HepG2 (cell line): ENCODE results near the gene FBXO44. TPM values are rescaled to one million over a fixed set of nuclear protein-coding genes. Genes with fewer than 3 reads are reported as not detected.

ENCODE experiments used
- ATAC-seq: fragments of 200-7000 bp; cut with Tn5 transposase; 3 replicates; pipeline ENCODE4 v1.9.1; 2020; ENCODE audit warnings: mild to moderate bottlenecking, moderate library complexity
- BruUV-seq: library from RNA; stranded (reverse); fragments of 400-500 nt; replicated peaks from 2 replicates; lab custom pipeline; 2021; lab: Mats Ljungman, UMichigan
- CTCF ChIA-PET: fragments of 300-600 bp; formaldehyde crosslinking; extraction: SDS; loops from one replicate; lab custom pipeline; 2021; ENCODE audit warnings: low total read pairs, inconsistent platforms, low intra/inter-chr PET ratio; lab: Yijun Ruan, JAX
- POLR2A ChIA-PET: fragments of 350-600 bp; sonication (Branson Sonifier 250); formaldehyde crosslinking; loops from one replicate; lab custom pipeline; 2020; ENCODE audit warnings: antibody characterized with exemption, inconsistent platforms; lab: Yijun Ruan, JAX
- DNase-seq: peaks from one replicate; pipeline ENCODE4 v3.0.0-alpha.2; 2015; ENCODE audit warnings: low spot score
- FAIRE-seq: peaks from 3 replicates; lab custom pipeline; 2011; peaks lifted over from hg19 to GRCh38; lab: Jason Lieb, UNC
- H2AFZ ChIP-seq: one replicate; pipeline ENCODE4 v1.6.1; 2011; ENCODE audit warnings: low read length, inconsistent platforms
- H3K27ac ChIP-seq: fragments of 300-600 bp; 3 replicates; pipeline ENCODE4 v1.8.0; 2011; ENCODE audit warnings: mixed run types, mild to moderate bottlenecking, mixed read lengths, low read length, inconsistent platforms; ENCODE audit not compliant: insufficient read depth; ENCODE audit errors: extremely low read length
- H3K27me3 ChIP-seq, 2 experiments: fragments of 200-600 bp in 1 of 2; 2 replicates in 1 of 2; 3 replicates in 1 of 2; pipeline versions ENCODE4 v1.6.0 to v1.8.0; 2011; ENCODE audit warnings: low read length in 2 of 2, mild to moderate bottlenecking in 2 of 2, moderate library complexity in 2 of 2, inconsistent platforms in 1 of 2; ENCODE audit not compliant: insufficient read depth in 2 of 2, control insufficient read depth in 1 of 2
- H3K36me3 ChIP-seq, 2 experiments: fragments of 200-600 bp in 1 of 2; replicated peaks in 1 of 2; 2 replicates in 1 of 2; 3 replicates in 1 of 2; pipeline versions ENCODE4 v1.5.1 to v1.8.0; 2011; ENCODE audit warnings: low read length in 2 of 2, inconsistent platforms in 1 of 2; ENCODE audit not compliant: insufficient read depth in 2 of 2, control insufficient read depth in 1 of 2
- H3K4me1 ChIP-seq: 2 replicates; pipeline ENCODE4 v1.5.1; 2012; ENCODE audit warnings: low read length, inconsistent platforms; ENCODE audit not compliant: insufficient read depth
- H3K4me2 ChIP-seq: 2 replicates; pipeline ENCODE4 v1.6.0; 2011; ENCODE audit warnings: low read depth, low read length, inconsistent platforms
- H3K4me3 ChIP-seq, 3 experiments: fragments of 200-600 bp in 1 of 3; sonication (generic), shearing (Covaris generic) in 1 of 3; replicated peaks in 1 of 3; 2 replicates each; pipeline ENCODE4 v1.5.1; 2011 to 2016; ENCODE audit warnings: low read length in 3 of 3, inconsistent platforms in 2 of 3, low read depth in 2 of 3, mild to moderate bottlenecking in 2 of 3, control low read depth in 1 of 3, mixed read lengths in 1 of 3; ENCODE audit not compliant: insufficient read depth in 1 of 3
- H3K79me2 ChIP-seq: one replicate; pipeline ENCODE4 v1.6.1; 2011; ENCODE audit warnings: low read length, inconsistent platforms; ENCODE audit not compliant: insufficient read depth
- H3K9ac ChIP-seq: 2 replicates; pipeline ENCODE4 v1.6.0; 2011; ENCODE audit warnings: mild to moderate bottlenecking, low read depth, low read length, inconsistent platforms; ENCODE audit not compliant: insufficient read depth
- H3K9me3 ChIP-seq: 2 replicates; pipeline ENCODE4 v1.5.1; 2012; ENCODE audit warnings: mild to moderate bottlenecking, low read length
- H4K20me1 ChIP-seq: 2 replicates; pipeline ENCODE4 v1.6.0; 2011; ENCODE audit warnings: inconsistent platforms, mild to moderate bottlenecking, low read length, moderate library complexity; ENCODE audit not compliant: insufficient read depth
- ATF5 ChIP-seq: sonication (generic); formaldehyde crosslinking; IDR thresholded peaks from 2 replicates; pipeline ENCODE4 v1.4.0; 2020; ENCODE audit warnings: mild to moderate bottlenecking, low read depth, missing genetic modification reagents
- CREB1 ChIP-seq, 2 experiments: fragments of 450-650 bp in 1 of 2; IDR thresholded peaks; 2 replicates each; pipeline ENCODE4 v1.6.1; 2016 to 2017; ENCODE audit warnings: control low read depth in 1 of 2, mild to moderate bottlenecking in 1 of 2, missing compliant biosample characterization in 1 of 2, missing genetic modification characterization in 1 of 2
- CSRNP1 ChIP-seq: sonication (generic); formaldehyde crosslinking; IDR thresholded peaks from 2 replicates; pipeline ENCODE4 v1.8.1; 2023; ENCODE audit warnings: mild to moderate bottlenecking, missing genetic modification reagents
- DDIT3 ChIP-seq: sonication (generic); formaldehyde crosslinking; IDR thresholded peaks from 2 replicates; pipeline ENCODE4 v1.4.0; 2020; ENCODE audit warnings: mild to moderate bottlenecking, missing genetic modification reagents
- HOXA5 ChIP-seq: sonication (generic); formaldehyde crosslinking; IDR thresholded peaks from 2 replicates; pipeline ENCODE4 v1.4.0; 2020; ENCODE audit warnings: missing genetic modification reagents
- MBNL3 ChIP-seq: fragments of 250-450 bp; sonication (Bioruptor Pico); conservative IDR thresholded peaks from 2 replicates; pipeline ENCODE4 v1.8.0; 2022; ENCODE audit warnings: mild to moderate bottlenecking, inconsistent platforms
- NR2F6 ChIP-seq, 2 experiments: IDR thresholded peaks; 2 replicates each; pipeline ENCODE4 v1.6.1; 2016; ENCODE audit warnings: antibody characterized with exemption in 1 of 2, mild to moderate bottlenecking in 1 of 2
- PAXIP1 ChIP-seq: sonication (generic); formaldehyde crosslinking; conservative IDR thresholded peaks from 2 replicates; pipeline ENCODE4 v1.4.0; 2020; ENCODE audit warnings: mild to moderate bottlenecking, missing genetic modification reagents, moderate library complexity
- RBAK ChIP-seq: sonication (generic); formaldehyde crosslinking; IDR thresholded peaks from 2 replicates; pipeline ENCODE4 v1.5.1; 2020; ENCODE audit warnings: mild to moderate bottlenecking, missing genetic modification reagents
- ZFX ChIP-seq: sonication (generic); formaldehyde crosslinking; IDR thresholded peaks from 2 replicates; pipeline ENCODE4 v1.4.0; 2020; ENCODE audit warnings: mild to moderate bottlenecking, low read depth, missing genetic modification reagents, moderate library complexity
- ZNF430 ChIP-seq: sonication (generic); formaldehyde crosslinking; IDR thresholded peaks from 2 replicates; pipeline ENCODE4 v1.9.0; 2021; ENCODE audit warnings: mild to moderate bottlenecking, missing genetic modification reagents
- ZNF543 ChIP-seq: sonication (generic); formaldehyde crosslinking; IDR thresholded peaks from 2 replicates; pipeline ENCODE4 v1.4.0; 2020; ENCODE audit warnings: mild to moderate bottlenecking, missing genetic modification reagents
- ZNF558 ChIP-seq: sonication (generic); formaldehyde crosslinking; IDR thresholded peaks from 2 replicates; pipeline ENCODE4 v1.9.0; 2022; ENCODE audit warnings: mild to moderate bottlenecking, missing genetic modification reagents, borderline replicate concordance
- ZNF564 ChIP-seq: sonication (generic); formaldehyde crosslinking; IDR thresholded peaks from 2 replicates; pipeline ENCODE4 v1.8.1; 2023; ENCODE audit warnings: mild to moderate bottlenecking, missing genetic modification reagents
- ZSCAN30 ChIP-seq: sonication (generic); formaldehyde crosslinking; IDR thresholded peaks from 2 replicates; pipeline ENCODE4 v1.5.0; 2020; ENCODE audit warnings: mild to moderate bottlenecking, missing genetic modification reagents
- WGBS: methylation state at CpG from one replicate; pipeline ENCODE4 v1.1.6; 2017; ENCODE audit warnings: low lambda C conversion rate; 5-methylcytosine and 5-hydroxymethylcytosine counted together
- in situ Hi-C: cut with HindIII; loops from 2 replicates; pipeline ENCODE4 v1.10.0; 2017; ENCODE audit warnings: low pct_unique_long_range_greater_than_20kb; ENCODE audit not compliant: extremely low pct_ligation_motif_present
- intact Hi-C: fragments of 100-400 bp; cut with micrococcal nuclease; formaldehyde crosslinking; loops from one replicate; pipeline ENCODE4 v1.10.0; 2022; ENCODE audit not compliant: unreplicated experiment
- polyA plus RNA-seq, 8 experiments: library from polyadenylated mRNA; depleted of rRNA in 3 of 8; stranded (reverse) in 7 of 8; unstranded in 1 of 8; fragments of >200 nt; fragmentation: Illumina TruSeq in 4 of 8; extraction: Trizol in 4 of 8; gene quantifications; 2 replicates each; pipeline versions ENCODE4 v1.2.1 to v1.2.3, GENCODE V29; 2011 to 2016; ENCODE audit warnings: low read depth in 4 of 8, missing spikeins in 1 of 8, mixed read lengths in 1 of 8; ENCODE audit not compliant: insufficient read depth in 1 of 8
- total RNA-seq, 5 experiments: library from RNA; depleted of rRNA; stranded (reverse); fragments of >200 nt; fragmentation: Illumina TruSeq; extraction: Trizol; gene quantifications; 2 replicates each; pipeline ENCODE4 v1.2.3, GENCODE V29; 2016; ENCODE audit warnings: low read depth in 1 of 5

FBXO44 gene
- total and polyA plus RNA-seq, 2 of the 13 experiments (the other 11 are each of a cell fraction or from before 2014, with no cell fraction given), result 22.4 to 27.9 TPM

- H2AFZ ChIP-seq, result no peak overlapping the region
Observed at GRCh38 chr1:11651017-11651416, 3.7 kb upstream of the FBXO44 start.

More at GRCh38 chr1:11651017-11651416, 3.7 kb upstream of the FBXO44 start:
- DNase-seq (no peak), ATAC-seq (no peak)
- peaks cover 0 to 2% of the 10 kb centered on the region in 2 experiments; a peak in 1 of 5 replicates for H3K36me3 ChIP-seq
- H3K79me2 ChIP-seq, result peaks cover 20% of the 10 kb centered on the region
- POLR2A ChIA-PET, result no interaction called here
- no peak overlapping the region for H3K4me3 ChIP-seq
- no peaks in the 10 kb centered on the region for H3K9me3 ChIP-seq
- H3K27me3 ChIP-seq, result no peaks in the 10 kb centered on the region
- H3K9ac ChIP-seq, result no peak overlapping the region
- in situ Hi-C loops, result no loop called here
- intact Hi-C loops, result loop anchor here (5.0 kb wide), 2 partner anchors 66 to 151 kb away; no protein-coding TSS in a partner anchor
- peaks cover 11% of the 10 kb centered on the region for H4K20me1 ChIP-seq
- H3K4me2 ChIP-seq, result no peak overlapping the region
- H3K4me1 ChIP-seq, result peaks cover 72% of the 10 kb centered on the region
- no peak for TF ChIP-seq ZNF430 (CRISPR knock-in tag)
- TF ChIP-seq CSRNP1 (CRISPR knock-in tag), result no peak
- no peak for TF ChIP-seq MBNL3 (CRISPR knock-in tag)
- TF ChIP-seq DDIT3 (CRISPR knock-in tag), result no peak
- no peak for TF ChIP-seq CREB1 (IDR thresholded peaks at IDR 0.05)
- TF ChIP-seq CREB1 (CRISPR knock-in tag; IDR thresholded peaks at IDR 0.05), result no peak
- no peak for TF ChIP-seq NR2F6 (IDR thresholded peaks at IDR 0.05)
- TF ChIP-seq NR2F6 (CRISPR knock-in tag; IDR thresholded peaks at IDR 0.05), result no peak
- TF ChIP-seq RBAK, result no peak
- no peak for TF ChIP-seq ZFX
- no peak for TF ChIP-seq ZSCAN30 (CRISPR knock-in tag)
- TF ChIP-seq PAXIP1 (CRISPR knock-in tag), result no peak
- TF ChIP-seq ZNF543, result no peak
- no peak for TF ChIP-seq HOXA5 (CRISPR knock-in tag)
- TF ChIP-seq ATF5 (CRISPR knock-in tag), result no peak
- TF ChIP-seq ZNF558, result no peak
- no peak for TF ChIP-seq ZNF564 (CRISPR knock-in tag)
- TF ChIP-seq, all 625 proteins: peak for 0
- CTCF ChIA-PET, result no interaction called here
- WGBS, result 96% methylated on average over 4 of the region's 4 CpGs
- FAIRE-seq, result no peak
- no TSS peak for BruUV-seq
- H3K27ac ChIP-seq, result no peak overlapping the region
